Left hindlimb (tissue), 1 donor: ENCODE measurements around the gene ATAD1.
"Not testable (repeated sequence)": the region's sequence is repeated elsewhere in the genome, so short reads cannot be mapped to it uniquely, and the experiment has no call there.

Source experiments
- DNase-seq: peaks from one replicate; pipeline ENCODE4 v3.0.0-alpha.2; 2018

The ATAD1 gene

GRCh38 chr10:87801813-87802435, 16.1 kb downstream of the ATAD1 start:
- DNase-seq = not testable (repeated sequence)

- DNase-seq = no peak
These were observed 18.2 kb downstream of the ATAD1 start for GRCh38 chr10:87799860-87800259.

GRCh38 chr10:87798082-87798481, 19.9 kb downstream of the ATAD1 start:
- no peak for DNase-seq

- DNase-seq = no peak
These were observed 23.7 kb downstream of the ATAD1 start for GRCh38 chr10:87794285-87794684.

- DNase-seq = no peak
These were observed 27.8 kb downstream of the ATAD1 start for GRCh38 chr10:87790185-87790584.

GRCh38 chr10:87786421-87786820, 31.6 kb downstream of the ATAD1 start:
- DNase-seq = no peak

- DNase-seq = no peak
These were observed 35.3 kb downstream of the ATAD1 start for GRCh38 chr10:87782721-87783120.

- DNase-seq = no peak
These were observed 36.5 kb downstream of the ATAD1 start for GRCh38 chr10:87781545-87781944.

GRCh38 chr10:87776328-87776727, 41.7 kb downstream of the ATAD1 start:
- DNase-seq = no peak

- no peak for DNase-seq
These were observed 42.3 kb downstream of the ATAD1 start for GRCh38 chr10:87775766-87776165.

- no peak for DNase-seq
These were observed 46.0 kb downstream of the ATAD1 start for GRCh38 chr10:87771871-87772500.

GRCh38 chr10:87767253-87767652, 50.8 kb downstream of the ATAD1 start:
- DNase-seq = no peak

- DNase-seq = no peak
These were observed 52.2 kb downstream of the ATAD1 start for GRCh38 chr10:87765666-87766376.

GRCh38 chr10:87764072-87764934, 53.7 kb downstream of the ATAD1 start:
- no peak for DNase-seq

- DNase-seq = no peak
These were observed 54.8 kb downstream of the ATAD1 start for GRCh38 chr10:87763086-87763861.

GRCh38 chr10:87761892-87762291, 56.1 kb downstream of the ATAD1 start:
- no peak for DNase-seq

GRCh38 chr10:87761153-87761552, 56.9 kb downstream of the ATAD1 start:
- DNase-seq = no peak

GRCh38 chr10:87760195-87760905, 57.7 kb downstream of the ATAD1 start:
- no peak for DNase-seq

- DNase-seq = no peak
These were observed 58.5 kb downstream of the ATAD1 start for GRCh38 chr10:87759551-87759950.

- DNase-seq = no peak
These were observed 60.3 kb downstream of the ATAD1 start for GRCh38 chr10:87757685-87758084.

- DNase-seq = no peak
These were observed 63.8 kb downstream of the ATAD1 start for GRCh38 chr10:87753995-87754866.
